ENCODE results near the gene DMRTC2. TPM values are rescaled to one million over a fixed set of nuclear protein-coding genes. Genes with fewer than 3 reads are reported as not detected.
A peak's percentile ranks its signal among the peaks of the same experiment; 100 is the strongest.

Gene DMRTC2
- not detected for total RNA-seq

GRCh38 chr19:41845001-41845050 lies at the start of gene DMRTC2:
Gene DMRTC2 (plus strand): TSS chr19:41845042. CDS start chr19:41847429, 2,387 bp downstream.
- Mint-ChIP-seq H3K27me3 (no peaks in the 10 kb centered on the region), H3K9me3 (no peaks in the 10 kb centered on the region)

DNA sequence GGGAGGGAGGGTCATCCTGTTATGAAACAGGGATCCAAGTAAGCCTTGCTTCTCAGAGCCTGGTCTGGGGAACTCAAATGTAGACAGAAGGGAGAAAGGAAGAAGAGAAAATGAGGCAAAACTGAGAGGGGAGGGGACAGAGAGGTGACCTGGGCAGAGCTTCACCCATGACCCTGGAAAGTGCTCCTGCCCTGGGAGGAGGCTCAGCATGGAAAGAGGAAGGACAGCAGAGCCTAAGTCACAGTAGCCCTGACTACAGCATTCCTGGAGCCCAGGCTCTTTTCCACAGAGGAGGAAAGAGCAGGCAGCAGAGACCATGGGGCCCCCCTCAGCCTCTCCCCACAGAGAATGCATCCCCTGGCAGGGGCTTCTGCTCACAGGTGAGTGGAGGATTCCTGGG lies 48.5 kb upstream of the DMRTC2 start, which contains the start of gene CEACAM3:
TSS of gene CEACAM3 (plus strand) at position 226 of the 400 bp plus-strand sequence. CDS start at position 317, 91 bp downstream.
- H3K27me3 Mint-ChIP-seq = peaks cover 25% of the 10 kb centered on the region
- ATAC-seq (replicated peaks) = no peak
- no peaks in the 10 kb centered on the region for H3K36me3 Mint-ChIP-seq (ENCODE audit: low read depth)
- H3K4me1 Mint-ChIP-seq = peaks cover 10% of the 10 kb centered on the region
- no peak within 1 kb of the TSS for H3K4me3 Mint-ChIP-seq
- H3K27ac Mint-ChIP-seq = no peak within 1 kb of the TSS
- no peaks in the 10 kb centered on the region for H3K9me3 Mint-ChIP-seq

More at GRCh38 chr19:41845001-41845050, at the start of gene DMRTC2:
- Mint-ChIP-seq H3K36me3 (ENCODE audit: low read depth) (no peaks in the 10 kb centered on the region), H3K4me1 (no peaks in the 10 kb centered on the region), H3K4me3 (no peak within 1 kb of the TSS), H3K27ac (no peak within 1 kb of the TSS)
- no peak for ATAC-seq (replicated peaks)

DNA sequence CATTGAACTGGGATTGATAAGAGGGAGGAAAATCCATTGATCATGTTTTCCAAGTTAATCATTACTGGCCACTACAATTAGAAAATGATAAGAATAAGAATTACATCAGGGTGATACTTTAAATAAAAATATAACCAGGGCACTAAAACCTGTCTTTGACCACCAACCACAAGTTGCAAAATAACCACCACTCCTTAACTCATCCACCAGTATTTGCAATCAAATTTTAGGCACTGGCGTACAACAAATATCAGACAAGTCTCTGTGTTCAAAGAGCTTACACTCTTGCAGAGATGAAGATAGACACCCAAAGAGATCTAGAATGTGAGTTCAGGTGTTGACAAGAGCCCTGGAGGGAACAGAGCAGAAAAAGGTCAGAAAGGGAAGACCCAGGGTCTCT lies 47.9 kb upstream of the DMRTC2 start:
- H3K27me3 Mint-ChIP-seq = peaks cover 25% of the 10 kb centered on the region
- ATAC-seq (replicated peaks) = no peak
- peaks cover 10% of the 10 kb centered on the region for H3K4me1 Mint-ChIP-seq
- no peak overlapping the region for H3K27ac Mint-ChIP-seq
- no peaks in the 10 kb centered on the region for H3K9me3 Mint-ChIP-seq
- H3K4me3 Mint-ChIP-seq = no peak overlapping the region
- no peaks in the 10 kb centered on the region for H3K36me3 Mint-ChIP-seq (ENCODE audit: low read depth)

GRCh38 chr19:41799444-41800000 lies 45.3 kb upstream of the DMRTC2 start:
- H3K4me3 Mint-ChIP-seq = no peak overlapping the region
- H3K4me1 Mint-ChIP-seq = peaks cover 11% of the 10 kb centered on the region
- H3K27ac Mint-ChIP-seq = peak overlapping the region; percentile 13
- H3K9me3 Mint-ChIP-seq = no peaks in the 10 kb centered on the region
- ATAC-seq (replicated peaks) = no peak
- peaks cover 9% of the 10 kb centered on the region for H3K27me3 Mint-ChIP-seq
- H3K36me3 Mint-ChIP-seq (ENCODE audit: low read depth) = no peaks in the 10 kb centered on the region

GRCh38 chr19:41801031-41801430 lies 43.8 kb upstream of the DMRTC2 start:
- ATAC-seq (replicated peaks) = no peak
- peaks cover 4% of the 10 kb centered on the region for H3K27me3 Mint-ChIP-seq
- no peak overlapping the region for H3K4me3 Mint-ChIP-seq
- no peaks in the 10 kb centered on the region for H3K9me3 Mint-ChIP-seq
- H3K4me1 Mint-ChIP-seq = peaks cover 5% of the 10 kb centered on the region
- H3K27ac Mint-ChIP-seq = no peak overlapping the region
- no peaks in the 10 kb centered on the region for H3K36me3 Mint-ChIP-seq (ENCODE audit: low read depth)

- Mint-ChIP-seq H3K36me3 (ENCODE audit: low read depth) (no peaks in the 10 kb centered on the region), H3K9me3 (no peaks in the 10 kb centered on the region), H3K27ac (peak overlapping the region; percentile 59), H3K4me3 (no peak overlapping the region), H3K4me1 (peaks cover 5% of the 10 kb centered on the region), H3K27me3 (no peaks in the 10 kb centered on the region)
- ATAC-seq (replicated peaks) = no peak
Measured at GRCh38 chr19:41801792-41802211, 43.0 kb upstream of the DMRTC2 start.

DNA sequence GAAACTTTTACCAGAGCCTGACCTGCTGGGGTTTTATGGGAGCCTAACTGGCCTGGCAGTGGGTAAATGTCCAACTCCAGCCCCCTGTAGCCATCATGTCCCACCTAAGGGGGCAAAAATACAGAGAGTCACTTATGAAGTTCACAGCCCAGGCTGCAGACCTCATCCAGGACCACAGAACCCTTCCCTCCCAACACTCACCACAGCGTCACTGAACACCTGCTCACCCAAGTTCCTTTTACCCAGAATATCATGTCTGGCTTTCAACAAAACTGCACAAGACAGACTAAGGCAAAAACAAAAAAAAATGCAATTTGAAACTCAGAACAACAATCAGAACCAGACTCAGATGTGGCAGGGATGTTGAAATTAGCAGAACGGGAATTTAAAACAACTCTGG lies 42.1 kb upstream of the DMRTC2 start:
- no peak for ATAC-seq (replicated peaks)
- Mint-ChIP-seq H3K4me1 (peaks cover 5% of the 10 kb centered on the region), H3K27ac (peak overlapping the region; percentile 37), H3K27me3 (no peaks in the 10 kb centered on the region), H3K36me3 (ENCODE audit: low read depth) (no peaks in the 10 kb centered on the region), H3K9me3 (no peaks in the 10 kb centered on the region), H3K4me3 (no peak overlapping the region)

DNA sequence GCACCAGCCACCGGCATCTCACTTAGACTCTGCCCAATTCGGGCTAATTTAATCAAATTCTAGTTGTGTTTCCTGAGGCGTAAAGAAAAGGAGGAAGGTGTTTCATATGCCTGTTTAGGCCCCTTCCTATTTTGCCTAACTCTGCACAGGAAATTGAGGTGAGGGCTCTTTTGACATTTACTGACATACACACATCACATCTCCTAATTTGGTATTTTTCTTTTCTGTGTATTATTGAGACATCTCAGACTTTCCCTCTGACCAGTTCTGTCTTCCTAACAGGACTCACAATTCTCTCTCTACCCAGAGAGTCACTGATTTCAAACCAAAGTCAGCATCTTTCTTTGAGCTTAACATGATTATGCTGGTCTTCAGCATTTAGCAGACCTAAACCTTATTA lies 40.5 kb upstream of the DMRTC2 start:
- H3K4me3 Mint-ChIP-seq = no peak overlapping the region
- no peaks in the 10 kb centered on the region for H3K27me3 Mint-ChIP-seq
- H3K36me3 Mint-ChIP-seq (ENCODE audit: low read depth) = no peaks in the 10 kb centered on the region
- peaks cover 5% of the 10 kb centered on the region for H3K4me1 Mint-ChIP-seq
- peak overlapping the region; percentile 34 for H3K27ac Mint-ChIP-seq
- ATAC-seq (replicated peaks) = peak; percentile 55
- no peaks in the 10 kb centered on the region for H3K9me3 Mint-ChIP-seq

GRCh38 chr19:41807176-41807575 lies 37.7 kb upstream of the DMRTC2 start:
- no peak overlapping the region for H3K4me3 Mint-ChIP-seq
- H3K36me3 Mint-ChIP-seq (ENCODE audit: low read depth) = no peaks in the 10 kb centered on the region
- no peaks in the 10 kb centered on the region for H3K9me3 Mint-ChIP-seq
- H3K4me1 Mint-ChIP-seq = peaks cover 5% of the 10 kb centered on the region
- ATAC-seq (replicated peaks) = no peak
- H3K27me3 Mint-ChIP-seq = no peaks in the 10 kb centered on the region
- H3K27ac Mint-ChIP-seq = no peak overlapping the region

DNA sequence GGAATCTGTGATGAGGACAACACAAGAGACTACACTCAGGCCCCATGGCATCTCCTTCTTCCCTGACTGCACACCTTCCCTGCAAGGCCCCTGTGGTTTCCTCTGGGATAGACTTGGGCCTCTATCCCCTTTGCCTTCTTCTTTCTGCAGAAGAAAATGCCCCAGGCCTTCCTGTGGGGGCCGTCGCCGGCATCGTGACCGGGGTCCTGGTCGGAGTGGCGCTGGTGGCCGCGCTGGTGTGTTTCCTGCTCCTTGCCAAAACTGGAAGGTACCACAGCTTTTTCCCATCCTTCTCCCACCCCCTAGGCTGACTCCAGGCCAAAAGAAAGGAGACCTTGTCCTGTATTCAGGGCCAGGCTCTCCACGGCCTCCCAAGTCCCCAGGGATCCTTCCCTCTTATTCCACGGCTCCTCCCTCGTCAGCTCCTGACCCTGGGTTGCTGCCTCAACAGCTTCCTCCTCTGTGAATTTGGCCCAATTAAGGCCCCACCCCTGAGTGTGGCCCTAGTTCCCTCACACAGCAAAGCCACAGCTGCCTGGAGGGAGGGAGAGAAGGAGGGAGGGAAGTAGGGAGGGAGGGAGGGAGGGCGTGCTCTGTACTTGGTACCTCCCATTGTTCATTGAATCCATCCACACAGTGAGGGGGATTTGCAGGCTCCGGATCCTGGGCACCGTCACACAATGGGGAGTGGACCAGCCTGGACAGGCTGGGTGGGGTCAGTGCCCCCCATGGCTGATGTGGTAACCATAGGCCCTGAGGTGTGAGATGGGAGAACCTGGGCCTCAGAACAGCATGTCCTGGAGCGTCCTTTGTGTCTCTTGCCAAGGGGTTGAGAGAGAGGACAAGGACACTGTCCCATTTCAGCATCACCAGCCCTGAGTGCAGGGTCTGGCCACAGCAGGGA lies 35.9 kb upstream of the DMRTC2 start:
- no peaks in the 10 kb centered on the region for H3K36me3 Mint-ChIP-seq (ENCODE audit: low read depth)
- H3K4me3 Mint-ChIP-seq = no peak overlapping the region
- no peak overlapping the region for H3K27ac Mint-ChIP-seq
- H3K27me3 Mint-ChIP-seq = no peaks in the 10 kb centered on the region
- ATAC-seq (replicated peaks) = no peak
- no peaks in the 10 kb centered on the region for H3K9me3 Mint-ChIP-seq
- no peaks in the 10 kb centered on the region for H3K4me1 Mint-ChIP-seq

DNA sequence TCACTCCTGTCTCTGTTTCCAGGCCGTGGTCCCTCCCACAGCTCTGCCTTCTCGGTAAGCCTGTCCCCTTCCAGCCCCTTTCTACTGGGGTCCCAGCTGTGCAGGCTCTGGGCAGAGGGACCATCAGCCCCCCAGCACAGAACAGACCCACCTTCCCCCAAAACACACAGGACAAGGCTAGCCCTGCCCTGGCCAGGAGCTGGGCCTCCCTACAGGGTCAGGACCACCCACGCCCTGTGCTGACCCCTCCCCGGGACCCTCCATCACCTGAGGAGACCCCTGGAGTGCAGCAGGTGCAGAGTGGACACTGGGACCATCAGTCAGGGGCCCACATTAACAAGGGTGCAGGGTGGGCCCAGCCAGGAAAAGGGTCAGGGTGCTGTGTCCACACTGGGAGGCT lies 34.5 kb upstream of the DMRTC2 start:
- no peak overlapping the region for H3K27ac Mint-ChIP-seq
- no peaks in the 10 kb centered on the region for H3K36me3 Mint-ChIP-seq (ENCODE audit: low read depth)
- H3K4me3 Mint-ChIP-seq = no peak overlapping the region
- H3K4me1 Mint-ChIP-seq = no peaks in the 10 kb centered on the region
- H3K27me3 Mint-ChIP-seq = no peaks in the 10 kb centered on the region
- no peak for ATAC-seq (replicated peaks)
- no peaks in the 10 kb centered on the region for H3K9me3 Mint-ChIP-seq

GRCh38 chr19:41811036-41811435 lies 33.8 kb upstream of the DMRTC2 start:
- no peaks in the 10 kb centered on the region for H3K4me1 Mint-ChIP-seq
- no peaks in the 10 kb centered on the region for H3K36me3 Mint-ChIP-seq (ENCODE audit: low read depth)
- no peaks in the 10 kb centered on the region for H3K27me3 Mint-ChIP-seq
- H3K27ac Mint-ChIP-seq = no peak overlapping the region
- H3K4me3 Mint-ChIP-seq = no peak overlapping the region
- no peak for ATAC-seq (replicated peaks)
- no peaks in the 10 kb centered on the region for H3K9me3 Mint-ChIP-seq

- H3K36me3 Mint-ChIP-seq (ENCODE audit: low read depth) = no peaks in the 10 kb centered on the region
- H3K4me1 Mint-ChIP-seq = no peaks in the 10 kb centered on the region
- no peaks in the 10 kb centered on the region for H3K9me3 Mint-ChIP-seq
- no peak overlapping the region for H3K4me3 Mint-ChIP-seq
- no peak for ATAC-seq (replicated peaks)
- no peak overlapping the region for H3K27ac Mint-ChIP-seq
- H3K27me3 Mint-ChIP-seq = no peaks in the 10 kb centered on the region
Measured at GRCh38 chr19:41811981-41812380, 32.9 kb upstream of the DMRTC2 start.

GRCh38 chr19:41813911-41814310 lies 30.9 kb upstream of the DMRTC2 start:
- Mint-ChIP-seq H3K36me3 (ENCODE audit: low read depth) (no peaks in the 10 kb centered on the region), H3K27ac (no peak overlapping the region), H3K9me3 (no peaks in the 10 kb centered on the region), H3K4me3 (no peak overlapping the region), H3K27me3 (no peaks in the 10 kb centered on the region), H3K4me1 (no peaks in the 10 kb centered on the region)
- ATAC-seq (replicated peaks) = no peak

DNA sequence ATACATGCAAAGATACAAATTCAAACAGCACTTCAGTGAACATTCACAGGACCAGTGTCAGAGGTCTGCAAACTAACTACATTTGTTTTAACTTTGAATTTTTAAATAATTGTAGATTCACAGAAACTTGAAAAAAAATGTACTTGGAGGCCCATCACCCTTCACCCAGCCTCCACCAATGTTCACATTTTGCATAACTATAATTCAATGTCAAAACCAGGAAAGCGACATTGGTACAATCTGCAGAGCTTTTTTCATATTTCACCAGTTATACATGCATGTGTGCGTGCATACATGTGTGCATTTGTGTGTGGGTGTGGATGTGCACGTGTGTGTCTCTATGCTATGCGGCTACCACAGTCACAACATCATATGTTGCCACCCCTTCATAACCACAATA lies 29.5 kb upstream of the DMRTC2 start:
- Mint-ChIP-seq H3K9me3 (no peaks in the 10 kb centered on the region), H3K4me3 (no peak overlapping the region), H3K36me3 (ENCODE audit: low read depth) (no peaks in the 10 kb centered on the region), H3K4me1 (no peaks in the 10 kb centered on the region), H3K27me3 (no peaks in the 10 kb centered on the region), H3K27ac (no peak overlapping the region)
- ATAC-seq (replicated peaks) = no peak

Data from activated T-helper 17 cell treated with anti-CD3 and anti-CD28 coated beads, Interleukin-2, amount 50 U/mL, for 72 hours (primary cell).